ENCODE data around the gene PROSER2. TPM values are rescaled to one million over a fixed set of nuclear protein-coding genes. Genes with fewer than 3 reads are reported as not detected.

The PROSER2 gene
- total and polyA plus RNA-seq, 2 of the 13 experiments (the other 11 are each of a cell fraction or from before 2014, with no cell fraction given) = 6.9 to 7.7 TPM

DNA sequence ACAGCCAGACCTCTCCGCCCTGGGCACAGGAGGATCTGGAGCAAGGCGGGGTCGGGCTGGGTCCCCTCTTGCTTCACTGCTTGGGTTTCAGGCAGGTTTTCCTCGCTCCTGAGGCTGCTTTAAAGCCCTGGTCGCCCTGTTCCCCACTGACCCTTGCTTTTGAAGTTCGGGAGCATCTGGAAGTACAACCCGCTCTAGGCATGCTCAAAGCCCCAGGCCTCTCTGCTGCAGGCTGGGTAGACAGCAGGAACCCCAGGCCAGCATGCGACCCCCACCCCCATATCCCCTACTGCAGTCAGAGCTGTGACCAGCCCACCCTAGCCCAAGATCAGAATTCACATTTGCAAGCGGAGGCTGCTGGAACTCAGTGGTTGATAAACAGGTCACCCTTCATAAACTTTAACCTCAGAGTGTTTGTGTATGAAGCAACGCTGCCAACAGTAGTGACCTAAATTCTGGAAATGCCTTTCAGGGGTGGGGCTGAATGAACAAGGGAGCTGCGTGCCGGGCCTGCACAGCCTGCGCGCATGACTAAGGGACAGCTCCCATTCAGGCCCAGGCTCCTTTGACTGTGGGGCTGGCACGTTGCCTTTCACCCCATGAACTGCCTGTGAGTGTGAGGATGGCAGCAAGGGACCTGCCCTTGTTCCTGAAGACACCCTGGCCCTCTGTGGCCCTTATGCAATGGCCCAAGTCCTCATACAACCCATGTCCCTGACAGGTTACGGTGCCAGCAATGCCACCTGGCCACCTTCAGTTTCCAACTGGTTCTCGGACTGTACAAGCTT is 52.5 kb downstream of the PROSER2 start (continued):
- TF ChIP-seq, protein P1, sequence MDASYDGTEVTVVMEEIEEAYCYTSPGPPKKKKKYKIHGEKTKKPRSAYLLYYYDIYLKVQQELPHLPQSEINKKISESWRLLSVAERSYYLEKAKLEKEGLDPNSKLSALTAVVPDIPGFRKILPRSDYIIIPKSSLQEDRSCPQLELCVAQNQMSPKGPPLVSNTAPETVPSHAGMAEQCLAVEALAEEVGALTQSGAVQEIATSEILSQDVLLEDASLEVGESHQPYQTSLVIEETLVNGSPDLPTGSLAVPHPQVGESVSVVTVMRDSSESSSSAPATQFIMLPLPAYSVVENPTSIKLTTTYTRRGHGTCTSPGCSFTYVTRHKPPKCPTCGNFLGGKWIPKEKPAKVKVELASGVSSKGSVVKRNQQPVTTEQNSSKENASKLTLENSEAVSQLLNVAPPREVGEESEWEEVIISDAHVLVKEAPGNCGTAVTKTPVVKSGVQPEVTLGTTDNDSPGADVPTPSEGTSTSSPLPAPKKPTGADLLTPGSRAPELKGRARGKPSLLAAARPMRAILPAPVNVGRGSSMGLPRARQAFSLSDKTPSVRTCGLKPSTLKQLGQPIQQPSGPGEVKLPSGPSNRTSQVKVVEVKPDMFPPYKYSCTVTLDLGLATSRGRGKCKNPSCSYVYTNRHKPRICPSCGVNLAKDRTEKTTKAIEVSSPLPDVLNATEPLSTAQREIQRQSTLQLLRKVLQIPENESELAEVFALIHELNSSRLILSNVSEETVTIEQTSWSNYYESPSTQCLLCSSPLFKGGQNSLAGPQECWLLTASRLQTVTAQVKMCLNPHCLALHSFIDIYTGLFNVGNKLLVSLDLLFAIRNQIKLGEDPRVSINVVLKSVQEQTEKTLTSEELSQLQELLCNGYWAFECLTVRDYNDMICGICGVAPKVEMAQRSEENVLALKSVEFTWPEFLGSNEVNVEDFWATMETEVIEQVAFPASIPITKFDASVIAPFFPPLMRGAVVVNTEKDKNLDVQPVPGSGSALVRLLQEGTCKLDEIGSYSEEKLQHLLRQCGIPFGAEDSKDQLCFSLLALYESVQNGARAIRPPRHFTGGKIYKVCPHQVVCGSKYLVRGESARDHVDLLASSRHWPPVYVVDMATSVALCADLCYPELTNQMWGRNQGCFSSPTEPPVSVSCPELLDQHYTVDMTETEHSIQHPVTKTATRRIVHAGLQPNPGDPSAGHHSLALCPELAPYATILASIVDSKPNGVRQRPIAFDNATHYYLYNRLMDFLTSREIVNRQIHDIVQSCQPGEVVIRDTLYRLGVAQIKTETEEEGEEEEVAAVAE (CRISPR knock-in tag; IDR thresholded peaks at IDR 0.05; ENCODE audit: borderline replicate concordance) = no peak
- no peak for TF ChIP-seq ZNF703 (CRISPR knock-in tag; IDR thresholded peaks at IDR 0.05; ENCODE audit: borderline replicate concordance)
- TF ChIP-seq ZNF292 (CRISPR knock-in tag; IDR thresholded peaks at IDR 0.05; ENCODE audit: borderline replicate concordance, low read depth) = peak; percentile 45
- TF ChIP-seq, protein P2, sequence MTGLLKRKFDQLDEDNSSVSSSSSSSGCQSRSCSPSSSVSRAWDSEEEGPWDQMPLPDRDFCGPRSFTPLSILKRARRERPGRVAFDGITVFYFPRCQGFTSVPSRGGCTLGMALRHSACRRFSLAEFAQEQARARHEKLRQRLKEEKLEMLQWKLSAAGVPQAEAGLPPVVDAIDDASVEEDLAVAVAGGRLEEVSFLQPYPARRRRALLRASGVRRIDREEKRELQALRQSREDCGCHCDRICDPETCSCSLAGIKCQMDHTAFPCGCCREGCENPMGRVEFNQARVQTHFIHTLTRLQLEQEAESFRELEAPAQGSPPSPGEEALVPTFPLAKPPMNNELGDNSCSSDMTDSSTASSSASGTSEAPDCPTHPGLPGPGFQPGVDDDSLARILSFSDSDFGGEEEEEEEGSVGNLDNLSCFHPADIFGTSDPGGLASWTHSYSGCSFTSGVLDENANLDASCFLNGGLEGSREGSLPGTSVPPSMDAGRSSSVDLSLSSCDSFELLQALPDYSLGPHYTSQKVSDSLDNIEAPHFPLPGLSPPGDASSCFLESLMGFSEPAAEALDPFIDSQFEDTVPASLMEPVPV (CRISPR knock-in tag; IDR thresholded peaks at IDR 0.05) = peak; percentile 76; the same call in 1 of the 2 replicates
- no peak for TF ChIP-seq EHMT2 (IDR thresholded peaks at IDR 0.05; ENCODE audit: borderline replicate concordance, low read depth, low read length)
- peak; percentile 77 for TF ChIP-seq ZSCAN9 (CRISPR knock-in tag; IDR thresholded peaks at IDR 0.05; ENCODE audit: borderline replicate concordance)
- no peak for TF ChIP-seq ZNF101 (CRISPR knock-in tag; IDR thresholded peaks at IDR 0.05; ENCODE audit: borderline replicate concordance, low read depth)
- peak; percentile 49; the same call in 1 of the 2 replicates for TF ChIP-seq ZSCAN20 (CRISPR knock-in tag; IDR thresholded peaks at IDR 0.05; ENCODE audit: borderline replicate concordance)
- peak; percentile 96 for TF ChIP-seq CEBPB (IDR thresholded peaks at IDR 0.05; ENCODE audit: borderline replicate concordance, low read depth, low read length)
- TF ChIP-seq ZNF207 (IDR thresholded peaks at IDR 0.05; ENCODE audit: borderline replicate concordance) = no peak
- TF ChIP-seq ZNF432 (CRISPR knock-in tag; IDR thresholded peaks at IDR 0.05; ENCODE audit: borderline replicate concordance) = no peak
- TF ChIP-seq ZNF781 (CRISPR knock-in tag; IDR thresholded peaks at IDR 0.05; ENCODE audit: borderline replicate concordance, not compliant biosample characterization) = no peak
- TF ChIP-seq, protein P3, sequence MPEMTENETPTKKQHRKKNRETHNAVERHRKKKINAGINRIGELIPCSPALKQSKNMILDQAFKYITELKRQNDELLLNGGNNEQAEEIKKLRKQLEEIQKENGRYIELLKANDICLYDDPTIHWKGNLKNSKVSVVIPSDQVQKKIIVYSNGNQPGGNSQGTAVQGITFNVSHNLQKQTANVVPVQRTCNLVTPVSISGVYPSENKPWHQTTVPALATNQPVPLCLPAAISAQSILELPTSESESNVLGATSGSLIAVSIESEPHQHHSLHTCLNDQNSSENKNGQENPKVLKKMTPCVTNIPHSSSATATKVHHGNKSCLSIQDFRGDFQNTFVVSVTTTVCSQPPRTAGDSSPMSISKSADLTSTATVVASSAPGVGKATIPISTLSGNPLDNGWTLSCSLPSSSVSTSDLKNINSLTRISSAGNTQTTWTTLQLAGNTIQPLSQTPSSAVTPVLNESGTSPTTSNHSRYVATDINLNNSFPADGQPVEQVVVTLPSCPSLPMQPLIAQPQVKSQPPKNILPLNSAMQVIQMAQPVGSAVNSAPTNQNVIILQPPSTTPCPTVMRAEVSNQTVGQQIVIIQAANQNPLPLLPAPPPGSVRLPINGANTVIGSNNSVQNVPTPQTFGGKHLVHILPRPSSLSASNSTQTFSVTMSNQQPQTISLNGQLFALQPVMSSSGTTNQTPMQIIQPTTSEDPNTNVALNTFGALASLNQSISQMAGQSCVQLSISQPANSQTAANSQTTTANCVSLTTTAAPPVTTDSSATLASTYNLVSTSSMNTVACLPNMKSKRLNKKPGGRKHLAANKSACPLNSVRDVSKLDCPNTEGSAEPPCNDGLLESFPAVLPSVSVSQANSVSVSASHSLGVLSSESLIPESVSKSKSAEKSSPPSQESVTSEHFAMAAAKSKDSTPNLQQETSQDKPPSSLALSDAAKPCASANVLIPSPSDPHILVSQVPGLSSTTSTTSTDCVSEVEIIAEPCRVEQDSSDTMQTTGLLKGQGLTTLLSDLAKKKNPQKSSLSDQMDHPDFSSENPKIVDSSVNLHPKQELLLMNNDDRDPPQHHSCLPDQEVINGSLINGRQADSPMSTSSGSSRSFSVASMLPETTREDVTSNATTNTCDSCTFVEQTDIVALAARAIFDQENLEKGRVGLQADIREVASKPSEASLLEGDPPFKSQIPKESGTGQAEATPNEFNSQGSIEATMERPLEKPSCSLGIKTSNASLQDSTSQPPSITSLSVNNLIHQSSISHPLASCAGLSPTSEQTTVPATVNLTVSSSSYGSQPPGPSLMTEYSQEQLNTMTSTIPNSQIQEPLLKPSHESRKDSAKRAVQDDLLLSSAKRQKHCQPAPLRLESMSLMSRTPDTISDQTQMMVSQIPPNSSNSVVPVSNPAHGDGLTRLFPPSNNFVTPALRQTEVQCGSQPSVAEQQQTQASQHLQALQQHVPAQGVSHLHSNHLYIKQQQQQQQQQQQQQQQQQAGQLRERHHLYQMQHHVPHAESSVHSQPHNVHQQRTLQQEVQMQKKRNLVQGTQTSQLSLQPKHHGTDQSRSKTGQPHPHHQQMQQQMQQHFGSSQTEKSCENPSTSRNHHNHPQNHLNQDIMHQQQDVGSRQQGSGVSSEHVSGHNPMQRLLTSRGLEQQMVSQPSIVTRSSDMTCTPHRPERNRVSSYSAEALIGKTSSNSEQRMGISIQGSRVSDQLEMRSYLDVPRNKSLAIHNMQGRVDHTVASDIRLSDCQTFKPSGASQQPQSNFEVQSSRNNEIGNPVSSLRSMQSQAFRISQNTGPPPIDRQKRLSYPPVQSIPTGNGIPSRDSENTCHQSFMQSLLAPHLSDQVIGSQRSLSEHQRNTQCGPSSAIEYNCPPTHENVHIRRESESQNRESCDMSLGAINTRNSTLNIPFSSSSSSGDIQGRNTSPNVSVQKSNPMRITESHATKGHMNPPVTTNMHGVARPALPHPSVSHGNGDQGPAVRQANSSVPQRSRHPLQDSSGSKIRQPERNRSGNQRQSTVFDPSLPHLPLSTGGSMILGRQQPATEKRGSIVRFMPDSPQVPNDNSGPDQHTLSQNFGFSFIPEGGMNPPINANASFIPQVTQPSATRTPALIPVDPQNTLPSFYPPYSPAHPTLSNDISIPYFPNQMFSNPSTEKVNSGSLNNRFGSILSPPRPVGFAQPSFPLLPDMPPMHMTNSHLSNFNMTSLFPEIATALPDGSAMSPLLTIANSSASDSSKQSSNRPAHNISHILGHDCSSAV (CRISPR knock-in tag; IDR thresholded peaks at IDR 0.05; ENCODE audit: borderline replicate concordance) = no peak

All from HepG2 (cell line).